Measurements from ENCODE around the gene ZNF836. TPM values are rescaled to one million over a fixed set of nuclear protein-coding genes. Genes with fewer than 3 reads are reported as not detected.
"Not testable (repeated sequence)": the region's sequence is repeated elsewhere in the genome, so short reads cannot be mapped to it uniquely, and the experiment has no call there.

Gene ZNF836
- polyA plus RNA-seq, 2 of the 4 experiments (the other 2 are of a cell fraction): 0.81 to 0.85 TPM

- H3K27ac ChIP-seq: no peak overlapping the region
- TF ChIP-seq BCL3 (IDR thresholded peaks at IDR 0.05) (no peak), NFE2L2 (conservative IDR thresholded peaks at IDR 0.05; ENCODE audit: low read length) (no peak), ELK1 (IDR thresholded peaks at IDR 0.05; ENCODE audit: low read depth, low read length) (no peak), BHLHE40 (IDR thresholded peaks at IDR 0.05; ENCODE audit: low read depth, low read length) (no peak), JUNB (IDR thresholded peaks at IDR 0.05) (no peak), HEYL (CRISPR knock-in tag; IDR thresholded peaks at IDR 0.05) (no peak), CBX8 (IDR thresholded peaks at IDR 0.05) (no peak), MAX (IDR thresholded peaks at IDR 0.05) (no peak), HOXB5 (CRISPR knock-in tag; IDR thresholded peaks at IDR 0.05) (no peak), FOXS1 (CRISPR knock-in tag; IDR thresholded peaks at IDR 0.05) (no peak), HOXA7 (CRISPR knock-in tag; IDR thresholded peaks at IDR 0.05) (no peak), MAZ (IDR thresholded peaks at IDR 0.05; ENCODE audit: borderline replicate concordance, low read depth, low read length) (no peak), CHD4 (IDR thresholded peaks at IDR 0.05; ENCODE audit: borderline replicate concordance) (no peak), ZC3H11A (IDR thresholded peaks at IDR 0.05) (no peak), EHMT2 (IDR thresholded peaks at IDR 0.05; ENCODE audit: low read depth) (no peak), ZNF302 (CRISPR knock-in tag; IDR thresholded peaks at IDR 0.05) (no peak), NPAS2 (CRISPR knock-in tag; IDR thresholded peaks at IDR 0.05; ENCODE audit: borderline replicate concordance) (no peak), TP53 (CRISPR knock-in tag; IDR thresholded peaks at IDR 0.05) (no peak)
- ATAC-seq: no peak
- H3K9me3 ChIP-seq: peaks cover 66% of the 10 kb centered on the region
- H3K4me3 ChIP-seq: no peak overlapping the region
- CTCF ChIA-PET: no interaction called here
- DNase-seq (ENCODE audit: low read depth in 1 of 2, low spot score in 1 of 2): no peak
- POLR2A ChIA-PET: no interaction called here
- no peak overlapping the region for H3K4me2 ChIP-seq
- 95% methylated on average over 20 of the region's 20 CpGs for WGBS (ENCODE audit: missing lambda C conversion rate)
- no peaks in the 10 kb centered on the region for H3K4me1 ChIP-seq
- no peak for FAIRE-seq
Observed at GRCh38 chr19:52211203-52211602, 39.8 kb upstream of the ZNF836 start.

GRCh38 chr19:52206481-52206880, 35.1 kb upstream of the ZNF836 start:
- WGBS (ENCODE audit: missing lambda C conversion rate): 94% methylated on average over 5 of the region's 5 CpGs
- ChIA-PET CTCF (no interaction called here), POLR2A (interaction anchor here (2.7 kb wide), 1 partner anchor 17 kb away, joined by 12 read pairs; the partner anchor contains the start of gene PPP2R1A)
- peaks cover 52% of the 10 kb centered on the region for H3K9me3 ChIP-seq
- no peaks in the 10 kb centered on the region for H3K4me1 ChIP-seq
- FAIRE-seq (no peak), DNase-seq (ENCODE audit: low read depth in 1 of 2, low spot score in 1 of 2) (no peak), ATAC-seq (no peak)
- TF ChIP-seq FOXS1 (CRISPR knock-in tag; IDR thresholded peaks at IDR 0.05): no peak
- TF ChIP-seq KDM1A (IDR thresholded peaks at IDR 0.05; ENCODE audit: low read depth): no peak
- TF ChIP-seq BHLHE40 (IDR thresholded peaks at IDR 0.05; ENCODE audit: low read depth, low read length): no peak
- no peak overlapping the region for H3K4me2 ChIP-seq
- no peak overlapping the region for H3K4me3 ChIP-seq
- no peak overlapping the region for H3K27ac ChIP-seq

- H3K27ac ChIP-seq; H3K4me3 ChIP-seq; H3K4me2 ChIP-seq; DNase-seq (ENCODE audit: low read depth in 1 of 2, low spot score in 1 of 2); FAIRE-seq; POLR2A ChIA-PET; H3K4me1 ChIP-seq; CTCF ChIA-PET; ATAC-seq: not testable (repeated sequence)
- H3K9me3 ChIP-seq: peaks cover 71% of the 10 kb centered on the region
- 96% methylated on average over 17 of the region's 17 CpGs for WGBS (ENCODE audit: missing lambda C conversion rate)
Observed at GRCh38 chr19:52200755-52201391, 29.5 kb upstream of the ZNF836 start.

Measured in A549 (cell line).